Chondrocyte (in vitro differentiated cells): ENCODE results near the gene MACROD2. TPM values are rescaled to one million over a fixed set of nuclear protein-coding genes. Genes with fewer than 3 reads are reported as not detected.

Experiments used
- DNase-seq: peaks from one replicate; pipeline ENCODE4 v3.0.0; 2021; ENCODE audit warnings: mixed read lengths, low spot score
- H3K27ac Mint-ChIP-seq: one replicate; pipeline ENCODE4 v1.8.0; 2021; ENCODE audit warnings: mild to moderate bottlenecking, moderate library complexity, mixed read lengths; ENCODE audit not compliant: unreplicated experiment
- H3K27me3 Mint-ChIP-seq: 2 replicates; pipeline ENCODE4 v1.8.0; 2021; ENCODE audit warnings: low read depth, mixed read lengths
- H3K36me3 Mint-ChIP-seq: 2 replicates; pipeline ENCODE4 v1.8.0; 2021; ENCODE audit warnings: low read depth, mixed read lengths
- H3K4me1 Mint-ChIP-seq: 2 replicates; pipeline ENCODE4 v1.8.0; 2021; ENCODE audit warnings: low read depth, mild to moderate bottlenecking, mixed read lengths
- H3K4me3 Mint-ChIP-seq: one replicate; pipeline ENCODE4 v1.8.0; 2021; ENCODE audit warnings: mild to moderate bottlenecking, moderate library complexity, mixed read lengths; ENCODE audit not compliant: unreplicated experiment
- H3K9me3 Mint-ChIP-seq: 2 replicates; pipeline ENCODE4 v1.8.0; 2021; ENCODE audit warnings: low read depth, mixed read lengths
- CTCF ChIP-seq: fragments of 200-600 bp; sonication (generic); IDR thresholded peaks from 2 replicates; pipeline ENCODE4 v1.5.0; 2021; ENCODE audit warnings: antibody characterized with exemption, mild to moderate bottlenecking, moderate library complexity
- long read RNA-seq: library from polyadenylated mRNA; stranded (forward); transcript quantifications from one replicate; pipeline ENCODE4 v2.0.0, GENCODE V29; 2021
- total RNA-seq: library from RNA; stranded (reverse); gene quantifications from 3 replicates; pipeline ENCODE4 v1.2.1, GENCODE V29; 2021

The MACROD2 gene
- 2.7 to 4.8 TPM (median 3.2 TPM) in 3 replicates for total RNA-seq
- long read RNA-seq, partial matches to known transcripts: 0 of 1 reads
- long read RNA-seq, other reads (novel, unspliced or antisense): 1 of 1 reads

- no peak for TF ChIP-seq CTCF
- peaks cover 27% of the 10 kb centered on the region for H3K9me3 Mint-ChIP-seq
- peak within 1 kb of the TSS; percentile 82 for H3K4me3 Mint-ChIP-seq
- H3K36me3 Mint-ChIP-seq: peaks cover 3% of the 10 kb centered on the region
- peaks cover under 1% of the 10 kb centered on the region for H3K27me3 Mint-ChIP-seq
- DNase-seq: peak; percentile 95
- H3K4me1 Mint-ChIP-seq: peaks cover 6% of the 10 kb centered on the region
- H3K27ac Mint-ChIP-seq: no peak within 1 kb of the TSS
Measured at GRCh38 chr20:13995086-13995665, at the start of gene MACROD2. TSS of gene MACROD2 (plus strand) at chr20:13995516.

GRCh38 chr20:13947719-13948118 is 47.6 kb upstream of the MACROD2 start:
- H3K9me3 Mint-ChIP-seq: no peaks in the 10 kb centered on the region
- DNase-seq: no peak
- no peak overlapping the region for H3K4me3 Mint-ChIP-seq
- H3K27me3 Mint-ChIP-seq: peaks cover 7% of the 10 kb centered on the region
- no peaks in the 10 kb centered on the region for H3K4me1 Mint-ChIP-seq
- H3K36me3 Mint-ChIP-seq: no peaks in the 10 kb centered on the region
- H3K27ac Mint-ChIP-seq: no peak overlapping the region
- no peak for TF ChIP-seq CTCF

- peak; percentile 31 for TF ChIP-seq CTCF
- Mint-ChIP-seq H3K9me3 (no peaks in the 10 kb centered on the region), H3K27me3 (no peaks in the 10 kb centered on the region), H3K36me3 (no peaks in the 10 kb centered on the region), H3K27ac (no peak overlapping the region), H3K4me3 (no peak overlapping the region), H3K4me1 (no peaks in the 10 kb centered on the region)
- DNase-seq: no peak
Measured at GRCh38 chr20:13953227-13953626, 42.1 kb upstream of the MACROD2 start.

- Mint-ChIP-seq H3K9me3 (peaks cover 5% of the 10 kb centered on the region), H3K36me3 (no peaks in the 10 kb centered on the region), H3K27ac (no peak overlapping the region), H3K4me3 (no peak overlapping the region), H3K4me1 (no peaks in the 10 kb centered on the region), H3K27me3 (no peaks in the 10 kb centered on the region)
- no peak for DNase-seq
- no peak for TF ChIP-seq CTCF
Measured at GRCh38 chr20:13960119-13960518, 35.2 kb upstream of the MACROD2 start.

- DNase-seq: no peak
- Mint-ChIP-seq H3K27me3 (no peaks in the 10 kb centered on the region), H3K4me3 (no peak overlapping the region), H3K27ac (no peak overlapping the region), H3K36me3 (no peaks in the 10 kb centered on the region), H3K4me1 (no peaks in the 10 kb centered on the region), H3K9me3 (peaks cover 5% of the 10 kb centered on the region)
- TF ChIP-seq CTCF: no peak
Measured at GRCh38 chr20:13960525-13960924, 34.8 kb upstream of the MACROD2 start.
